Sigmoid colon (tissue), 7 donors: ENCODE data around the gene VEPH1. TPM values are rescaled to one million over a fixed set of nuclear protein-coding genes. Genes with fewer than 3 reads are reported as not detected.

Experiments used
- DNase-seq: peaks from one replicate; pipeline ENCODE4 v3.0.0-alpha.2; 2019
- H3K27ac ChIP-seq, 4 donors: fragments of 200-600 bp; sonication (generic); one replicate each; pipeline ENCODE4 v1.5.1; 2016 to 2019; ENCODE audit warnings: mild to moderate bottlenecking in 1 of 4
- H3K27me3 ChIP-seq, 3 donors: fragments of 200-600 bp; sonication (generic); one replicate each; pipeline ENCODE4 v1.5.1; 2019; ENCODE audit warnings: mild to moderate bottlenecking in 1 of 3
- H3K36me3 ChIP-seq, 4 donors: fragments of 200-600 bp; sonication (generic); one replicate each; pipeline ENCODE4 v1.5.1; 2016 to 2019
- H3K4me1 ChIP-seq, 4 donors: fragments of 200-600 bp; sonication (generic); one replicate each; pipeline ENCODE4 v1.5.1; 2017 to 2019
- H3K4me3 ChIP-seq, 4 donors: fragments of 200-600 bp; sonication (generic); one replicate each; pipeline ENCODE4 v1.5.1; 2017 to 2019; ENCODE audit warnings: mild to moderate bottlenecking in 2 of 4, moderate library complexity in 1 of 4
- H3K9me3 ChIP-seq, 4 donors: fragments of 200-600 bp in 3 of 4; sonication (generic) in 3 of 4; one replicate each; pipeline versions ENCODE4 v1.5.1 to v1.6.1; 2013 to 2019
- CTCF ChIP-seq, 4 experiments: fragments of 450-650 bp in 3 of 4; fragments of 200-600 bp in 1 of 4; IDR thresholded peaks; one replicate each; pipeline ENCODE4 v1.5.1; 2016 to 2019; ENCODE audit warnings: antibody characterized with exemption in 4 of 4, mild to moderate bottlenecking in 3 of 4, moderate library complexity in 2 of 4
- EP300 ChIP-seq, 4 donors: sonication (generic); formaldehyde crosslinking; IDR thresholded peaks; one replicate each; pipeline ENCODE4 v1.6.1; 2017; ENCODE audit warnings: antibody characterized with exemption in 4 of 4
- POLR2A ChIP-seq, 2 donors: fragments of 450-650 bp; IDR thresholded peaks; one replicate each; pipeline ENCODE4 v1.6.1; 2016; ENCODE audit warnings: antibody characterized with exemption in 2 of 2, mild to moderate bottlenecking in 2 of 2, moderate library complexity in 2 of 2
- POLR2AphosphoS5 ChIP-seq, 4 donors: sonication (generic); formaldehyde crosslinking; IDR thresholded peaks; one replicate each; pipeline ENCODE4 v1.6.1; 2017; ENCODE audit warnings: antibody characterized with exemption in 4 of 4
- WGBS, 2 donors: extraction: QIAGEN DNeasy Blood & Tissue Kit; methylation state at CpG; one replicate each; pipeline ENCODE4 v1.1.7; 2013; 5-methylcytosine and 5-hydroxymethylcytosine counted together
- intact Hi-C: fragments of 100-400 bp; cut with DNase I; formaldehyde crosslinking; loops from one replicate; pipeline ENCODE4 v1.15.1; 2023
- polyA plus RNA-seq, 3 donors: library from polyadenylated mRNA; stranded (reverse); fragments of 200-250 nt; gene quantifications; one replicate each; pipeline ENCODE4 v1.2.3, GENCODE V29; 2013
- total RNA-seq, 4 donors: library from RNA; depleted of rRNA; stranded (reverse); fragments of >200 nt; gene quantifications; one replicate each; pipeline ENCODE4 v1.1.0, GENCODE V29; 2016
- donor health status: healthy with polysubstance abuse.
- donor health status: Bipolar disorder and iron deficiency.
- donor health status: healthy.

The VEPH1 gene
- total and polyA plus RNA-seq, 7 donors = 0.14 to 1.8 (median 0.87) TPM; not detected in 1

GRCh38 chr3:157467200-157467599 lies 36.0 kb downstream of the VEPH1 start:
- H3K9me3 ChIP-seq = no peaks in the 10 kb centered on the region
- H3K27ac ChIP-seq = no peak overlapping the region
- no peaks in the 10 kb centered on the region for H3K36me3 ChIP-seq
- H3K27me3 ChIP-seq = no peaks in the 10 kb centered on the region
- intact Hi-C loops = no loop called here
- TF ChIP-seq CTCF (IDR thresholded peaks at IDR 0.05) (no peak), POLR2AphosphoS5 (IDR thresholded peaks at IDR 0.05) (no peak), POLR2A (IDR thresholded peaks at IDR 0.05) (no peak), EP300 (IDR thresholded peaks at IDR 0.05) (no peak)
- DNase-seq = no peak
- H3K4me1 ChIP-seq = no peaks in the 10 kb centered on the region
- WGBS, 2 donors = 62 to 71% methylated on average over 1 of the region's 1 CpG
- no peak overlapping the region for H3K4me3 ChIP-seq

GRCh38 chr3:157465741-157466140 lies 37.5 kb downstream of the VEPH1 start:
- no peaks in the 10 kb centered on the region for H3K9me3 ChIP-seq
- DNase-seq = no peak
- H3K4me3 ChIP-seq = no peak overlapping the region
- H3K27me3 ChIP-seq = no peaks in the 10 kb centered on the region
- H3K4me1 ChIP-seq = no peaks in the 10 kb centered on the region
- intact Hi-C loops = no loop called here
- TF ChIP-seq POLR2A (IDR thresholded peaks at IDR 0.05) (no peak), EP300 (IDR thresholded peaks at IDR 0.05) (no peak), CTCF (IDR thresholded peaks at IDR 0.05) (no peak), POLR2AphosphoS5 (IDR thresholded peaks at IDR 0.05) (no peak)
- H3K36me3 ChIP-seq = no peaks in the 10 kb centered on the region
- H3K27ac ChIP-seq = no peak overlapping the region
- 56 to 77% methylated on average over 1 of the region's 1 CpG for WGBS, 2 donors

- TF ChIP-seq CTCF (IDR thresholded peaks at IDR 0.05) (no peak), POLR2AphosphoS5 (IDR thresholded peaks at IDR 0.05) (no peak), EP300 (IDR thresholded peaks at IDR 0.05) (no peak), POLR2A (IDR thresholded peaks at IDR 0.05) (no peak)
- 70 to 84% methylated on average over 3 of the region's 3 CpGs for WGBS, 2 donors
- no peak overlapping the region for H3K27ac ChIP-seq
- H3K9me3 ChIP-seq = no peaks in the 10 kb centered on the region
- H3K4me3 ChIP-seq = no peak overlapping the region
- intact Hi-C loops = no loop called here
- no peaks in the 10 kb centered on the region for H3K4me1 ChIP-seq
- H3K36me3 ChIP-seq = no peaks in the 10 kb centered on the region
- H3K27me3 ChIP-seq = no peaks in the 10 kb centered on the region
- no peak for DNase-seq
Observed at GRCh38 chr3:157464321-157464720, 38.9 kb downstream of the VEPH1 start.

- Histone ChIP-seq H3K9me3 (no peaks in the 10 kb centered on the region), H3K4me1 (no peaks in the 10 kb centered on the region), H3K36me3 (no peaks in the 10 kb centered on the region), H3K4me3 (no peak overlapping the region), H3K27me3 (no peaks in the 10 kb centered on the region), H3K27ac (no peak overlapping the region)
- TF ChIP-seq POLR2AphosphoS5 (IDR thresholded peaks at IDR 0.05) = no peak
- TF ChIP-seq CTCF (IDR thresholded peaks at IDR 0.05) = no peak
- no peak for TF ChIP-seq EP300 (IDR thresholded peaks at IDR 0.05)
- TF ChIP-seq POLR2A (IDR thresholded peaks at IDR 0.05) = no peak
- DNase-seq = no peak
- intact Hi-C loops = no loop called here
- 73 to 89% methylated on average over 1 of the region's 1 CpG for WGBS, 2 donors
Observed at GRCh38 chr3:157463816-157464215, 39.4 kb downstream of the VEPH1 start.

- intact Hi-C loops = no loop called here
- WGBS, 2 donors = 60 to 66% methylated on average over 2 of the region's 2 CpGs
- Histone ChIP-seq H3K9me3 (no peaks in the 10 kb centered on the region), H3K4me1 (no peaks in the 10 kb centered on the region), H3K4me3 (no peak overlapping the region), H3K27me3 (no peaks in the 10 kb centered on the region), H3K27ac (no peak overlapping the region), H3K36me3 (no peaks in the 10 kb centered on the region)
- TF ChIP-seq EP300 (IDR thresholded peaks at IDR 0.05) (no peak), POLR2A (IDR thresholded peaks at IDR 0.05) (no peak)
- DNase-seq = no peak
Observed at GRCh38 chr3:157460253-157460652, 43.0 kb downstream of the VEPH1 start.
